ENCODE results near the gene CYP26A1. TPM values are rescaled to one million over a fixed set of nuclear protein-coding genes. Genes with fewer than 3 reads are reported as not detected.

CYP26A1 gene
- total RNA-seq, 4 donors from 2014 or later = 0.89 TPM; not detected in 3

DNA sequence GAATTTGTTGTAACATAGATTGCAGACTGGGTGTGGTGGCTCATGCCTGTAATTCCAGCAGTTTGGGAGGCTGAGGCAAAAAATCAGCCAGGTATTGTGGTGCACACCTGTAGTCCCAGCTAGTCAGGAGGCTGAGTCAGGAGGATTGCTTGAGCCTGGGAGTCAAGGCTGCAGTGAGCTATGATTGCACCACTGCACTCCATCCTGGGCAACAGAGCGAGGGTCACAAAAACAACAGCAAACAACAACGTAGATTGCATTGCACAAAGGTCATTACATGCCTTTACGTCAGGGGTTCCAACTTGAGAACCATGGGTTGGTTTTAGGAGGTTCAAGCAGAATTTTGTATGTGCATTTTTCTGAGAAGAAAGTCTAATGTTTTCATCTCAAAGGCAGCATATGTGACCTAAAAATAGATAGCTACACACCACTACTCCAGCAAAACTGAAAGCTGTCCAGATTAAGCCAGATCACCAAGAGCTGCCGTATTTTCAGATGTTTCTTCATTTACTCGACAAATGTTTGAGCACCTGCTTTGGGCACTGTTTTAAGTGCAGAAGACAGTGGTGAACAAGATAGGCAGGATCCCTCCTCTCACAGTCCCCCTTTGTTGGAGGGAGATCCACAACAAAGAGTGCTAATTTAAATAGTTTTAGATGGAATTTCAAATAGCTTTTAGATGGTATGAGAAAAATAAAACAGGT lies 41.4 kb upstream of the CYP26A1 start:
- WGBS = 91% methylated on average over 5 of the region's 5 CpGs
- DNase-seq (ENCODE audit: low spot score in 2 of 2) = no peak
- Histone ChIP-seq H3K9me3 (no peaks in the 10 kb centered on the region), H3K36me3 (no peaks in the 10 kb centered on the region), H3K27ac (no peak overlapping the region), H3K4me1 (no peaks in the 10 kb centered on the region), H3K4me3 (no peak overlapping the region), H3K27me3 (no peaks in the 10 kb centered on the region)
- no peak for TF ChIP-seq EP300 (IDR thresholded peaks at IDR 0.05)
- TF ChIP-seq, protein P1, sequence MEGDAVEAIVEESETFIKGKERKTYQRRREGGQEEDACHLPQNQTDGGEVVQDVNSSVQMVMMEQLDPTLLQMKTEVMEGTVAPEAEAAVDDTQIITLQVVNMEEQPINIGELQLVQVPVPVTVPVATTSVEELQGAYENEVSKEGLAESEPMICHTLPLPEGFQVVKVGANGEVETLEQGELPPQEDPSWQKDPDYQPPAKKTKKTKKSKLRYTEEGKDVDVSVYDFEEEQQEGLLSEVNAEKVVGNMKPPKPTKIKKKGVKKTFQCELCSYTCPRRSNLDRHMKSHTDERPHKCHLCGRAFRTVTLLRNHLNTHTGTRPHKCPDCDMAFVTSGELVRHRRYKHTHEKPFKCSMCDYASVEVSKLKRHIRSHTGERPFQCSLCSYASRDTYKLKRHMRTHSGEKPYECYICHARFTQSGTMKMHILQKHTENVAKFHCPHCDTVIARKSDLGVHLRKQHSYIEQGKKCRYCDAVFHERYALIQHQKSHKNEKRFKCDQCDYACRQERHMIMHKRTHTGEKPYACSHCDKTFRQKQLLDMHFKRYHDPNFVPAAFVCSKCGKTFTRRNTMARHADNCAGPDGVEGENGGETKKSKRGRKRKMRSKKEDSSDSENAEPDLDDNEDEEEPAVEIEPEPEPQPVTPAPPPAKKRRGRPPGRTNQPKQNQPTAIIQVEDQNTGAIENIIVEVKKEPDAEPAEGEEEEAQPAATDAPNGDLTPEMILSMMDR (IDR thresholded peaks at IDR 0.05) = no peak
- TF ChIP-seq POLR2AphosphoS5 (IDR thresholded peaks at IDR 0.05) = no peak
- TF ChIP-seq POLR2A (IDR thresholded peaks at IDR 0.05) = no peak

DNA sequence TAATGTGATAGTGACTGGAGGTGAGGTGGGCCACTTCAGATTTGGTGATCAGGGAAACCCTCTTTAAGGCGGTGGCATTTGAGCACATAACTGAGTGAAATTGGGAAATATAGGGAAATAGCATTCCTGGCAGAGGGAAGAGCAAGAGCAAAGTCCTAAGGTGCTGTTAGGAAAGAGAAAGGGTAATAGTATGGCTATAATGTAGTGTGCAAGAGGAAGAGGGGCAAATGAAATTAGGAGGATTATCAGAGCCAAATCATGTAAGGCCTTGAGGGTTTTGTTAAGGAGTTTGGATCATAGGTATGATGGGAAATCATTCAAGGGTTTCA lies 40.9 kb upstream of the CYP26A1 start:
- no peaks in the 10 kb centered on the region for H3K9me3 ChIP-seq
- H3K27me3 ChIP-seq = no peaks in the 10 kb centered on the region
- H3K4me1 ChIP-seq = no peaks in the 10 kb centered on the region
- 94% methylated on average over 1 of the region's 1 CpG for WGBS
- H3K4me3 ChIP-seq = no peak overlapping the region
- no peak for DNase-seq (ENCODE audit: low spot score in 2 of 2)
- no peaks in the 10 kb centered on the region for H3K36me3 ChIP-seq
- TF ChIP-seq, protein P1 (IDR thresholded peaks at IDR 0.05) = no peak
- TF ChIP-seq POLR2AphosphoS5 (IDR thresholded peaks at IDR 0.05) (no peak), POLR2A (IDR thresholded peaks at IDR 0.05) (no peak), EP300 (IDR thresholded peaks at IDR 0.05) (no peak)
- no peak overlapping the region for H3K27ac ChIP-seq

DNA sequence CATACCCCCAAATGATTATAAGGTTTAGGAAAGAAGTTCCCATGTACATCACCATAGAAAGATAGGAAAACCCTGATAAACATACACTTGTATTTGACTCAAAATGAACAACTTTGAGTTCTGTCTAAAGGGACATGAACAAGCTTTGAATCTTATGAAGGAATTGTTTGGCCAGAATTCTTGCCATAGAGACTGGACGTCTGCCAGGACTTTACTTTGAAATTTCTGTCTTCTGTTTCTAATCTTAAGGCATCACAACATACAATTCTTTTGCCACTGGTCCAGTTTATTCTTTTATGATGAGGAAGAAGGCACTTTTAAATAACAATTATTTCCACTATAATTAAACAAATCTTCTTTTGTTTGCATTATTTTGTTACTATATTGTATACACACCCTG lies 39.3 kb upstream of the CYP26A1 start:
- 42% methylated on average over 1 of the region's 1 CpG for WGBS
- TF ChIP-seq POLR2AphosphoS5 (IDR thresholded peaks at IDR 0.05) (no peak), EP300 (IDR thresholded peaks at IDR 0.05) (no peak), POLR2A (IDR thresholded peaks at IDR 0.05) (no peak)
- TF ChIP-seq, protein P1 (IDR thresholded peaks at IDR 0.05) = no peak
- no peaks in the 10 kb centered on the region for H3K27me3 ChIP-seq
- no peaks in the 10 kb centered on the region for H3K36me3 ChIP-seq
- H3K9me3 ChIP-seq = no peaks in the 10 kb centered on the region
- no peak overlapping the region for H3K4me3 ChIP-seq
- no peak overlapping the region for H3K27ac ChIP-seq
- DNase-seq (ENCODE audit: low spot score in 2 of 2) = no peak
- H3K4me1 ChIP-seq = no peaks in the 10 kb centered on the region

DNA sequence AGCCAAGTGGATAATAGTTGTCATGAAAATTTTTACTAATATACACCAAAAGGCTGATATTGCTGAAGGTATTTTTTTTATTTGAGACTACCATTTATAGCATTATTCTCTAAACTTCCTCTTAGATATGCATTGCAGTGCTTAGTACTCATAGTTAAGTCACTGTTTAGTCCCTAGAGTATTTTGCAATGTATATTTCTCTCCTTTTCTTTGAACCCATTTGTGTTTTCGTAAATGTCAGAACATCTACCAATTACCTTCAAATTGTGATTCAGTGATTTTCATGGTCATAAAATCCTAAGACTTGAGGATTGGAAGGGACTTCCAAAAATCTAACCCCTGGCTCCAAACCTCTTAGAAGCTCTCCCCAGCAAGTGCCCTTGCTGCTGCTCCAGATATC lies 34.6 kb upstream of the CYP26A1 start:
- H3K4me3 ChIP-seq = no peak overlapping the region
- no peaks in the 10 kb centered on the region for H3K4me1 ChIP-seq
- H3K36me3 ChIP-seq = no peaks in the 10 kb centered on the region
- H3K27ac ChIP-seq = no peak overlapping the region
- no peaks in the 10 kb centered on the region for H3K27me3 ChIP-seq
- WGBS = 97% methylated on average over 1 of the region's 1 CpG
- no peaks in the 10 kb centered on the region for H3K9me3 ChIP-seq
- DNase-seq (ENCODE audit: low spot score in 2 of 2) = no peak
- TF ChIP-seq POLR2AphosphoS5 (IDR thresholded peaks at IDR 0.05) (no peak), POLR2A (IDR thresholded peaks at IDR 0.05) (no peak), EP300 (IDR thresholded peaks at IDR 0.05) (no peak)
- TF ChIP-seq, protein P1 (IDR thresholded peaks at IDR 0.05) = no peak

DNA sequence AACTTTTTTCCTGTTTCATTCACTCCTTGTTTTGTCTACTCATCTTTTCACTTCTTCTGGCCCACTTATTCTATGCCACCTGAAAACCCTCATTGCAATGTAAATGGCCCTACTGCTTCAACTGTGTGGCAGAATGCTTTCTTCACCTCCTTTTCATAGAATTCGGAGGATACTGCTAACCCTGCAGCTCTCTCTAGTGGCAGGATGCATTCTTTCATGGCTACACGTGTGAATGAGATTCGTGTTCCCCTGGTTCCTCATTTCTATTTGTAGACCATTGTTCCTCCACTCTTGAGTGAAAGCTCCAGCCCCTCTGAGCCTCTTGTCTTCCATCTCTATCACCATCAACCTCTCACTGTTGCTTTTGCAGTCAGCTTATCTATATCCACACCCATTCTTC lies 34.0 kb upstream of the CYP26A1 start:
- 34% methylated on average over 3 of the region's 3 CpGs for WGBS
- TF ChIP-seq POLR2A (IDR thresholded peaks at IDR 0.05) = no peak
- no peak for TF ChIP-seq POLR2AphosphoS5 (IDR thresholded peaks at IDR 0.05)
- TF ChIP-seq, protein P1 (IDR thresholded peaks at IDR 0.05) = no peak
- Histone ChIP-seq H3K27ac (no peak overlapping the region), H3K4me3 (no peak overlapping the region), H3K9me3 (no peaks in the 10 kb centered on the region), H3K36me3 (no peaks in the 10 kb centered on the region), H3K4me1 (no peaks in the 10 kb centered on the region), H3K27me3 (no peaks in the 10 kb centered on the region)
- DNase-seq (ENCODE audit: low spot score in 2 of 2) = no peak

Data from suprapubic skin (tissue), 4 donors.